H1 (cell line): ENCODE measurements around the gene SERTAD2. TPM values are rescaled to one million over a fixed set of nuclear protein-coding genes. Genes with fewer than 3 reads are reported as not detected.

Experiments used
- CTCF ChIA-PET: fragments of 300-600 bp; sonication (Branson Sonifier 250); formaldehyde crosslinking; loops from one replicate; lab custom pipeline; 2021; ENCODE audit not compliant: partially characterized antibody; lab: Charles Lee
- POLR2A ChIA-PET: fragments of 300-600 bp; sonication (Branson Sonifier 250); formaldehyde crosslinking; loops from one replicate; lab custom pipeline; 2021; ENCODE audit warnings: inconsistent platforms; ENCODE audit not compliant: partially characterized antibody; lab: Charles Lee
- DNase-seq, 2 experiments: peaks; one replicate each; pipeline versions ENCODE4 v3.0.0 to v3.0.0-alpha.2; 2010 to 2022; ENCODE audit warnings: low spot score in 2 of 2, low read depth in 1 of 2, mixed read lengths in 1 of 2
- FAIRE-seq: peaks from 2 replicates; lab custom pipeline; 2011; peaks lifted over from hg19 to GRCh38; lab: Jason Lieb, UNC
- H2AFZ ChIP-seq: 2 replicates; pipeline ENCODE4 v1.8.1; 2012; ENCODE audit warnings: low read length, inconsistent platforms
- H2AK5ac ChIP-seq: 2 replicates; pipeline ENCODE4 v1.6.1; 2013; ENCODE audit warnings: low read depth, low read length
- H2BK120ac ChIP-seq: replicated peaks from 2 replicates; pipeline ENCODE3; 2013; ENCODE audit warnings: low read depth, low read length, inconsistent platforms
- H2BK12ac ChIP-seq: 2 replicates; pipeline ENCODE4 v1.6.1; 2013; ENCODE audit warnings: low read depth, low read length
- H2BK15ac ChIP-seq: 2 replicates; pipeline ENCODE4 v1.6.1; 2013; ENCODE audit warnings: low read length
- H2BK20ac ChIP-seq: 2 replicates; pipeline ENCODE4 v1.6.1; 2013; ENCODE audit warnings: low read length
- H2BK5ac ChIP-seq: 2 replicates; pipeline ENCODE4 v1.6.1; 2013; ENCODE audit warnings: low read depth, low read length
- H3K14ac ChIP-seq: 2 replicates; pipeline ENCODE4 v1.6.1; 2013; ENCODE audit warnings: inconsistent platforms; ENCODE audit not compliant: insufficient read length
- H3K18ac ChIP-seq: 2 replicates; pipeline ENCODE4 v1.6.1; 2013; ENCODE audit warnings: low read length; ENCODE audit errors: extremely low read depth
- H3K23ac ChIP-seq: 2 replicates; pipeline ENCODE4 v1.6.1; 2013; ENCODE audit warnings: inconsistent platforms; ENCODE audit not compliant: insufficient read length
- H3K23me2 ChIP-seq: 2 replicates; pipeline ENCODE4 v1.6.1; 2013; ENCODE audit warnings: low read depth, low read length
- H3K27ac ChIP-seq: 2 replicates; pipeline ENCODE4 v1.6.1; 2011; ENCODE audit warnings: low read depth, low read length, inconsistent platforms
- H3K27me3 ChIP-seq, 4 experiments: replicated peaks in 1 of 4; 1 replicate in 1 of 4; 2 replicates in 3 of 4; pipeline versions ENCODE4 v1.6.1 to v1.8.1; 2011 to 2013; ENCODE audit warnings: low read length in 3 of 4, mild to moderate bottlenecking in 3 of 4, inconsistent platforms in 2 of 4, mixed read lengths in 2 of 4, moderate library complexity in 1 of 4; ENCODE audit not compliant: control insufficient read depth in 3 of 4, insufficient read depth in 3 of 4; ENCODE audit errors: extremely low read depth in 1 of 4
- H3K36me3 ChIP-seq, 4 experiments: 2 replicates each; pipeline versions ENCODE4 v1.6.1 to v1.8.1; 2011 to 2013; ENCODE audit warnings: mild to moderate bottlenecking in 4 of 4, low read length in 3 of 4, moderate library complexity in 2 of 4, control low read depth in 1 of 4, inconsistent platforms in 1 of 4; ENCODE audit not compliant: insufficient read depth in 4 of 4, control insufficient read depth in 2 of 4
- H3K4ac ChIP-seq: replicated peaks from 2 replicates; pipeline ENCODE3; 2013; ENCODE audit warnings: low read length, low read depth, mixed read lengths, inconsistent platforms; ENCODE audit not compliant: insufficient read length
- H3K4me1 ChIP-seq, 4 experiments: replicated peaks in 1 of 4; 1 replicate in 1 of 4; 2 replicates in 3 of 4; pipeline versions ENCODE4 v1.6.1 to v1.8.1; 2011 to 2013; ENCODE audit warnings: low read length in 3 of 4, inconsistent platforms in 2 of 4, mixed read lengths in 1 of 4; ENCODE audit not compliant: insufficient read depth in 4 of 4, control insufficient read depth in 3 of 4
- H3K4me2 ChIP-seq, 2 experiments: 2 replicates each; pipeline versions ENCODE4 v1.6.1 to v1.8.1; 2011 to 2013; ENCODE audit warnings: low read depth in 2 of 2, low read length in 2 of 2, control low read depth in 1 of 2, inconsistent platforms in 1 of 2, mild to moderate bottlenecking in 1 of 2; ENCODE audit not compliant: insufficient read depth in 1 of 2
- H3K4me3 ChIP-seq, 4 experiments: fragments of 200-600, 300-600 bp in 1 of 4; sonication (generic), shearing (Covaris generic), sonication (Bioruptor Twin) in 1 of 4; 2 replicates each; pipeline versions ENCODE4 v1.5.1 to v1.8.1; 2011 to 2016; ENCODE audit warnings: low read length in 4 of 4, low read depth in 3 of 4, control low read depth in 2 of 4, inconsistent platforms in 2 of 4, mild to moderate bottlenecking in 2 of 4, mixed read lengths in 1 of 4, moderate library complexity in 1 of 4; ENCODE audit not compliant: insufficient read depth in 2 of 4; ENCODE audit errors: extremely low read depth in 1 of 4
- H3K56ac ChIP-seq: replicated peaks from 2 replicates; pipeline ENCODE3; 2013; ENCODE audit warnings: low read depth, mild to moderate bottlenecking, mixed read lengths, low read length, inconsistent platforms; ENCODE audit not compliant: insufficient read length
- H3K79me1 ChIP-seq: 2 replicates; pipeline ENCODE4 v1.6.1; 2013; ENCODE audit warnings: low read depth, low read length, control low read depth
- H3K79me2 ChIP-seq, 2 experiments: 2 replicates each; pipeline versions ENCODE4 v1.6.1 to v1.8.1; 2012 to 2013; ENCODE audit warnings: low read length in 2 of 2, mild to moderate bottlenecking in 2 of 2, inconsistent platforms in 1 of 2; ENCODE audit not compliant: insufficient read depth in 2 of 2, control insufficient read depth in 1 of 2
- H3K9ac ChIP-seq, 4 experiments: replicated peaks in 1 of 4; 1 replicate in 1 of 4; 2 replicates in 3 of 4; pipeline versions ENCODE4 v1.6.1 to v1.8.1; 2011 to 2013; ENCODE audit warnings: low read depth in 3 of 4, low read length in 3 of 4, control low read depth in 2 of 4, mild to moderate bottlenecking in 2 of 4, moderate library complexity in 2 of 4, inconsistent platforms in 1 of 4; ENCODE audit errors: extremely low read depth in 1 of 4
- H3K9me3 ChIP-seq, 2 experiments: 2 replicates each; pipeline versions ENCODE4 v1.6.1 to v1.8.1; 2012 to 2013; ENCODE audit warnings: mild to moderate bottlenecking in 2 of 2, moderate library complexity in 2 of 2, control low read depth in 1 of 2, inconsistent platforms in 1 of 2, low read depth in 1 of 2, low read length in 1 of 2, mixed read lengths in 1 of 2; ENCODE audit not compliant: insufficient read depth in 2 of 2
- H4K20me1 ChIP-seq, 2 experiments: replicated peaks in 1 of 2; 2 replicates each; pipeline versions ENCODE3 to v1.8.1; 2011 to 2013; ENCODE audit warnings: inconsistent platforms in 2 of 2, low read length in 2 of 2, mild to moderate bottlenecking in 1 of 2; ENCODE audit not compliant: insufficient read depth in 2 of 2, control insufficient read depth in 1 of 2
- H4K5ac ChIP-seq: 2 replicates; pipeline ENCODE4 v1.6.1; 2013; ENCODE audit warnings: low read length, low read depth, mixed read lengths, inconsistent platforms; ENCODE audit not compliant: insufficient read length
- H4K8ac ChIP-seq: 2 replicates; pipeline ENCODE4 v1.8.0; 2013; ENCODE audit warnings: mild to moderate bottlenecking, moderate library complexity, low read length, inconsistent platforms; ENCODE audit not compliant: insufficient read depth; ENCODE audit errors: extremely low read depth
- H4K91ac ChIP-seq: replicated peaks from 2 replicates; pipeline ENCODE3; 2013; ENCODE audit warnings: low read length, mixed read lengths, inconsistent platforms; ENCODE audit not compliant: insufficient read length
- ASH2L ChIP-seq: fragments of 200-600, 300-600 bp; sonication (generic); IDR thresholded peaks from one replicate; pipeline ENCODE4 v1.7.1; 2017; ENCODE audit warnings: low read length
- E2F6 ChIP-seq: IDR thresholded peaks from 2 replicates; pipeline ENCODE4 v1.6.1; 2012; ENCODE audit warnings: inconsistent platforms
- EGR1 ChIP-seq: IDR thresholded peaks from 2 replicates; pipeline ENCODE4 v1.6.1; 2011; ENCODE audit warnings: low read depth, low read length, borderline replicate concordance
- EZH2 ChIP-seq: fragments of 200-600 bp; sonication (generic); IDR thresholded peaks from 2 replicates; pipeline ENCODE4 v1.7.1; 2012; ENCODE audit warnings: low read depth, mild to moderate bottlenecking, moderate library complexity, low read length, inconsistent platforms; ENCODE audit not compliant: severe bottlenecking
- NRF1 ChIP-seq: IDR thresholded peaks from 2 replicates; pipeline ENCODE4 v1.6.1; 2011; ENCODE audit warnings: mild to moderate bottlenecking, low read depth, low read length, improper control_type of control experiment
- POLR2A ChIP-seq, 2 experiments: IDR thresholded peaks; 1 replicate in 1 of 2; 2 replicates in 1 of 2; pipeline ENCODE4 v1.6.1; 2011; ENCODE audit warnings: low read depth in 2 of 2, low read length in 2 of 2, mild to moderate bottlenecking in 2 of 2; ENCODE audit errors: control extremely low read depth in 1 of 2
- POU5F1 ChIP-seq: IDR thresholded peaks from 2 replicates; pipeline ENCODE4 v1.6.1; 2011; ENCODE audit warnings: low read depth, mild to moderate bottlenecking, low read length, moderate library complexity
- TCF12 ChIP-seq: IDR thresholded peaks from 2 replicates; pipeline ENCODE4 v1.6.1; 2011; ENCODE audit warnings: low read depth, mild to moderate bottlenecking, low read length
- WGBS, 2 experiments: shearing (Covaris generic) in 1 of 2; methylation state at CpG; one replicate each; pipeline versions ENCODE4 v1.1.6 to v1.1.7; 2013 to 2015; ENCODE audit warnings: low lambda C conversion rate in 2 of 2, mixed read lengths in 2 of 2, inconsistent platforms in 1 of 2, low coverage in 1 of 2, missing lambda C conversion rate in 1 of 2; ENCODE audit not compliant: insufficient replicate concordance in 2 of 2, insufficient coverage in 1 of 2, insufficient read length in 1 of 2; ENCODE audit errors: extremely low coverage in 1 of 2, missing lambda C conversion rate in 1 of 2; 5-methylcytosine and 5-hydroxymethylcytosine counted together
- polyA plus RNA-seq, 7 experiments: library from polyadenylated mRNA; depleted of rRNA in 3 of 7; stranded (reverse) in 5 of 7; unstranded in 2 of 7; fragments of >200 nt in 5 of 7; fragments of 200-250 nt in 2 of 7; gene quantifications; 1 replicate in 5 of 7; 2 replicates in 1 of 7; 4 replicates in 1 of 7; pipeline versions ENCODE4 v1.2.1 to v1.2.3, GENCODE V29; 2011 to 2013; ENCODE audit warnings: missing spikeins in 2 of 7, mixed read lengths in 2 of 7
- total RNA-seq: library from RNA; stranded (reverse); fragmentation: NEBNext Ultra II Directional; extraction: Animal tissue kit (Norgen Biotek cat#: 25700); gene quantifications from 2 replicates; pipeline ENCODE4 v1.2.1, GENCODE V29; 2021

SERTAD2 gene
- total and polyA plus RNA-seq, 2 of the 8 experiments (the other 6 are each of a cell fraction or from before 2014, with no cell fraction given), result 2.9 to 4.5 TPM

GRCh38 chr2:64644458-64645382, 9.0 kb downstream of the SERTAD2 start:
- peak; percentile 71 to 76 for DNase-seq
- H2AFZ ChIP-seq, result no peak overlapping the region
- peak overlapping the region; percentile 48 to 64 (median 58) for H3K4me3 ChIP-seq
- no peak for TF ChIP-seq POU5F1
- no peak for TF ChIP-seq EGR1
- peak; percentile 7; the same call in 1 of the 2 replicates for TF ChIP-seq NRF1
- TF ChIP-seq E2F6, result no peak
- TF ChIP-seq EZH2, result no peak
- 0 out of 2 replicates have a peak, but pooled peaks have one; percentile 28 for TF ChIP-seq TCF12
- TF ChIP-seq POLR2A (IDR thresholded peaks at IDR 0.05; ENCODE audit: control extremely low read depth in 1 of 2, low read depth in 2 of 2, low read length in 2 of 2), result peak; percentile 51 to 57; a peak in 2 of 3 replicates
- peak; percentile 64 for TF ChIP-seq ASH2L

More at GRCh38 chr2:64644458-64645382, 9.0 kb downstream of the SERTAD2 start:
- 1% methylated on average over 31 of the region's 31 CpGs; no CpG with 5 or more reads in 1 of the 2 experiments for WGBS, 2 experiments
- H4K5ac ChIP-seq, result no peak overlapping the region
- H3K79me2 ChIP-seq, result peaks cover 0 to 12% of the 10 kb centered on the region in 2 experiments; a peak in 3 of 4 replicates
- peak overlapping the region; percentile 65 for H2BK120ac ChIP-seq
- H2BK15ac ChIP-seq, result peak overlapping the region; percentile 96; the same call in 1 of the 2 replicates
- peaks cover 6 to 23% (median 14%) of the 10 kb centered on the region in 4 experiments for H3K4me1 ChIP-seq
- peak overlapping the region; percentile 96; the same call in 1 of the 2 replicates for H4K8ac ChIP-seq
- H3K36me3 ChIP-seq, result no peaks in the 10 kb centered on the region
- CTCF ChIA-PET, result interaction anchor here (0.6 to 27.4 kb wide), 12 partner anchors 8 to 495 kb away, joined by 3 to 389 read pairs (median 8); no protein-coding TSS in a partner anchor
- H2BK12ac ChIP-seq, result peak overlapping the region; percentile 99
- H3K56ac ChIP-seq, result no peak overlapping the region
- peak overlapping the region; percentile 84 to 100 for H3K4me2 ChIP-seq
- H3K4ac ChIP-seq, result peak overlapping the region; percentile 33
- H3K23ac ChIP-seq, result no peak overlapping the region
- POLR2A ChIA-PET, result interaction anchor here (0.6 to 2.9 kb wide), 12 partner anchors 10 to 882 kb away, joined by 3 to 36 read pairs (median 3); partner anchors contain the start of gene SERTAD2
- H3K14ac ChIP-seq, result no peak overlapping the region
- peak overlapping the region; percentile 49 for H3K27ac ChIP-seq
- H3K9me3 ChIP-seq, result no peaks in the 10 kb centered on the region
- H3K23me2 ChIP-seq, result peaks cover 7% of the 10 kb centered on the region
- peaks cover 4 to 19% (median 11%) of the 10 kb centered on the region in 4 experiments; a peak in 6 of 7 replicates for H3K27me3 ChIP-seq
- peak overlapping the region in 3 of 4 experiments; percentile 57 to 88 (median 74); a peak in 6 of 7 replicates for H3K9ac ChIP-seq
- H4K91ac ChIP-seq, result peak overlapping the region; percentile 81
- FAIRE-seq, result peak; percentile 60
- peak overlapping the region; percentile 92 for H3K18ac ChIP-seq
- H2BK5ac ChIP-seq, result peak overlapping the region; percentile 83; the same call in 1 of the 2 replicates
- no peak overlapping the region for H2AK5ac ChIP-seq
- H2BK20ac ChIP-seq, result peak overlapping the region; percentile 67
- peaks cover 6 to 22% of the 10 kb centered on the region in 2 experiments for H4K20me1 ChIP-seq
- peaks cover 9% of the 10 kb centered on the region for H3K79me1 ChIP-seq
